ENCODE measurements around the gene RNF214. TPM values are rescaled to one million over a fixed set of nuclear protein-coding genes. Genes with fewer than 3 reads are reported as not detected.

Gene RNF214
- total RNA-seq, 1 donor from 2014 or later, result 37.1 TPM

GRCh38 chr11:117189941-117190544, 42.4 kb upstream of the RNF214 start:
- H3K4me3 Mint-ChIP-seq (ENCODE audit: unreplicated experiment), result no peak overlapping the region
- no peak for TF ChIP-seq CTCF (IDR thresholded peaks at IDR 0.05; ENCODE audit: unreplicated experiment)
- H3K27ac Mint-ChIP-seq (ENCODE audit: unreplicated experiment), result no peak overlapping the region
- H3K9me3 Mint-ChIP-seq (ENCODE audit: unreplicated experiment), result no peaks in the 10 kb centered on the region
- DNase-seq (ENCODE audit: low spot score), result no peak
- H3K36me3 Mint-ChIP-seq (ENCODE audit: low read depth, unreplicated experiment), result peaks cover 31% of the 10 kb centered on the region
- peaks cover 10% of the 10 kb centered on the region for H3K4me1 Mint-ChIP-seq (ENCODE audit: unreplicated experiment)
- peaks cover 19% of the 10 kb centered on the region for H3K27me3 Mint-ChIP-seq (ENCODE audit: unreplicated experiment)

- DNase-seq (ENCODE audit: low spot score), result no peak
- no peak for TF ChIP-seq CTCF (IDR thresholded peaks at IDR 0.05; ENCODE audit: unreplicated experiment)
- H3K36me3 Mint-ChIP-seq (ENCODE audit: low read depth, unreplicated experiment), result peaks cover 29% of the 10 kb centered on the region
- no peaks in the 10 kb centered on the region for H3K9me3 Mint-ChIP-seq (ENCODE audit: unreplicated experiment)
- peak overlapping the region; percentile 47 for H3K4me3 Mint-ChIP-seq (ENCODE audit: unreplicated experiment)
- peaks cover 15% of the 10 kb centered on the region for H3K27me3 Mint-ChIP-seq (ENCODE audit: unreplicated experiment)
- H3K4me1 Mint-ChIP-seq (ENCODE audit: unreplicated experiment), result peaks cover 10% of the 10 kb centered on the region
- no peak overlapping the region for H3K27ac Mint-ChIP-seq (ENCODE audit: unreplicated experiment)
These were observed 40.6 kb upstream of the RNF214 start for GRCh38 chr11:117191680-117192400.

DNA sequence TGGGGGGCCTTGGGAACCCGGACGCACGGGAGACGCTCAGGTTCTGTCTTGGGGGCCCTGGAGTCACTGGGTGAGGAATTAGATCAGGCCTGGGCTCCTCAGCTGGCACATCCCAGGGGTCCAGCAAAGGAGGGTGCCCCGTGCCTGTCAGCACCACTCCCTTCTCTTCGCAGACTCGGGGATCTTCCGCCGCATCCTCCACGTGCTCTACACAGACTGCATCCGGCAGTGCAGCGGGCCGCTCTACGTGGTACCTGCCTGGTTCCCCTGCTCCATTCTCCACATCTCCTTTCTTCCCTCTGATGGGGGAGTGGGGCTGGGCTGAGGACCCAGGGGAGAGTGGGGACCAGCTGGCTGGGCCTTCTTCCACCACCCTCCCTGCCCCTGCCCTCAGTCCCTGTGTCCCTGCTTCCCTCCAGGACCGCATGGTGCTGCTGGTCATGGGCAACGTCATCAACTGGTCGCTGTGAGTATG, 40.0 kb upstream of the RNF214 start:
- H3K4me1 Mint-ChIP-seq (ENCODE audit: unreplicated experiment), result peaks cover 10% of the 10 kb centered on the region
- no peak for TF ChIP-seq CTCF (IDR thresholded peaks at IDR 0.05; ENCODE audit: unreplicated experiment)
- no peak overlapping the region for H3K27ac Mint-ChIP-seq (ENCODE audit: unreplicated experiment)
- peak overlapping the region; percentile 47 for H3K4me3 Mint-ChIP-seq (ENCODE audit: unreplicated experiment)
- DNase-seq (ENCODE audit: low spot score), result no peak
- H3K36me3 Mint-ChIP-seq (ENCODE audit: low read depth, unreplicated experiment), result peaks cover 26% of the 10 kb centered on the region
- H3K27me3 Mint-ChIP-seq (ENCODE audit: unreplicated experiment), result peaks cover 13% of the 10 kb centered on the region
- H3K9me3 Mint-ChIP-seq (ENCODE audit: unreplicated experiment), result no peaks in the 10 kb centered on the region

DNA sequence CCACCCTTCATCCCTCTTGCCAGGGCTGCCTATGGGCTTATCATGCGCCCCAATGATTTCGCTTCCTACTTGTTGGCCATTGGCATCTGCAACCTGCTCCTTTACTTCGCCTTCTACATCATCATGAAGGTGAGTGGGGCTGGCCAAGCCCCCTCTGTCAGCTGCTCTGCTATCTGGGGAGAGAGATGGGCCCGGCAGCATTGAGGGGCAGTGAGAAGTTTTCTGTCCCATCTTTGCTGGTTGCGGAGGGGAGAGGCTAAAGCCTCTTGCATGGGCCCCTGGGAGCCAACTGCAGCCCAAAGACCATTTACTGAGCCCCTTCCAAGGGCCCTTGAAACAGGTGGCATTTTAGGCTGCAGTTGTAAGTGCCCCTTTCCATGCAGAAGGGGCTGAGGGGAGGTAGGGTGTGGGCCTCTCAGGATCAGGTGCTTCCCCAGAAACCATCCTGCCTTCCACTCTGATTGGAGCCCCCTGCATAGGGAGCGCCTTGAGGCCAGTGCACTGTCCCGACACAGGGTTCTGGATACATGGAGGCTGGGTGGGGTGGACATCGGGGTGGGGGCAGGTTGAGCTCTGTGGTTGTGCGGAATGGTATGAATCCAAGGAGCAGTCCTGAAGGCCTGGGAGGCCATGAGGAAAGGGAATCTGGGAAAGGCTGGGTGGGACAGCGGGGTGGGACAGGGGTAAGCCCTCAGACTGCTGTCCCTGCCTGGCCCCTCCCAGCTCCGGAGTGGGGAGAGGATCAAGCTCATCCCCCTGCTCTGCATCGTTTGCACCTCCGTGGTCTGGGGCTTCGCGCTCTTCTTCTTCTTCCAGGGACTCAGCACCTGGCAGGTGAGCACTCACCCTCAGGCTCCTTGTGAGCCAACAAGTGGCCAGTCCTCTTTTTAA, 39.1 kb upstream of the RNF214 start:
- H3K36me3 Mint-ChIP-seq (ENCODE audit: low read depth, unreplicated experiment), result peaks cover 31% of the 10 kb centered on the region
- TF ChIP-seq CTCF (IDR thresholded peaks at IDR 0.05; ENCODE audit: unreplicated experiment), result no peak
- H3K4me3 Mint-ChIP-seq (ENCODE audit: unreplicated experiment), result peak overlapping the region; percentile 51
- DNase-seq (ENCODE audit: low spot score), result no peak
- H3K27me3 Mint-ChIP-seq (ENCODE audit: unreplicated experiment), result peaks cover 17% of the 10 kb centered on the region
- H3K27ac Mint-ChIP-seq (ENCODE audit: unreplicated experiment), result no peak overlapping the region
- H3K4me1 Mint-ChIP-seq (ENCODE audit: unreplicated experiment), result peaks cover 10% of the 10 kb centered on the region
- no peaks in the 10 kb centered on the region for H3K9me3 Mint-ChIP-seq (ENCODE audit: unreplicated experiment)

Data from endothelial cell (in vitro differentiated cells).